Loucy (cell line): Measurements from ENCODE around the gene SALL2.

Source experiments
- EZH2phosphoT487 ChIP-seq: fragments of 200-600 bp; IDR thresholded peaks from 2 replicates; pipeline ENCODE4 v1.6.1; 2018; ENCODE audit warnings: antibody characterized with exemption, mild to moderate bottlenecking, moderate library complexity, borderline replicate concordance
- TF ChIP-seq, protein P1 (sequence below): fragments of 200-600 bp; sonication (generic); conservative IDR thresholded peaks from 2 replicates; pipeline ENCODE4 v1.5.1; 2014; ENCODE audit warnings: mild to moderate bottlenecking, antibody characterized with exemption, low read length

DNA sequence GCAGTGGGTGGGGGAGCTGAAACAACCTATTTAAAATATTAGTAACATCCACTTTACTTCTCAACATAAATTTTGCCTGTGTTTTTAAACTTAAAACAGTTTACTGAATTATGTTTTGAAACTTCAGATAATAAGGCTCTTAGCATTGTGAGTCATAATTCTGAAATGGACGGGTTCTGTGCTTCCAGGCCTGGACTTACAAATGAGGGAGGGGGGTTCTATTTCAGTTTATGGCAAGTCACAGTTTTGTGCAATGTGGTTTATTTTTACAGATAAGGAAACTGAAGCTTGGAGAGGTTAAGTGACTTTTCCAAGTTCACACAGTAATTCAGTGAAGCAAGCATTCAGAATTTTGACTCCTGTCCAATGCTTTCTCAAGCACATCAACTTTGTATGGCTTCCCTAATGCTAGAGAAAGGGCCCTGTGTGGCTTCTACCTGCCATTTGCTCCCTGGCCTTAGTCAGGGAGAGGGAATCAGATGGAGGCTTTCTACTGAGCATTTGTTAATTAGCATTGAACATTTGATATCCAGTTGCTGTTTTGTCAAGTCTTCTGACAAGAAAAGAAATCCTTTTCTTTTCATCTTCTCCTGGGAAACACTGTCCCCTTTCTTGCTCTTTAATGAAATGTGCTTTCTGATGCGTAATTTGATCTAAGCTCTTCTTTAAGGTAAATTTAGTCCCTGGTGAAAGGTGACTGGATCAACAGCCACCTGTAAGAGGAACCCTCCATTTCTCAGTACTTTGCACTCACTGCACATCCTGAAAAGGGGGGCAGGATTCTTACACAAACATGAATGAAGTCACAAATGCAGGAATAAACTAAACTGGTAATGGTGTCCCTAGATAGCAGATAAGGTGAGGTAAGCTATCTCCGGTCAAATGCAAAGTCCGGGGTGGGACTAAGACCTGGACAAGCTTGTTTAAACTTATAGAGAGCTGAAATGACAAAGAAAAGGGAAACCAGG is 2.5 kb upstream of the SALL2 start:
- TF ChIP-seq, protein P1, sequence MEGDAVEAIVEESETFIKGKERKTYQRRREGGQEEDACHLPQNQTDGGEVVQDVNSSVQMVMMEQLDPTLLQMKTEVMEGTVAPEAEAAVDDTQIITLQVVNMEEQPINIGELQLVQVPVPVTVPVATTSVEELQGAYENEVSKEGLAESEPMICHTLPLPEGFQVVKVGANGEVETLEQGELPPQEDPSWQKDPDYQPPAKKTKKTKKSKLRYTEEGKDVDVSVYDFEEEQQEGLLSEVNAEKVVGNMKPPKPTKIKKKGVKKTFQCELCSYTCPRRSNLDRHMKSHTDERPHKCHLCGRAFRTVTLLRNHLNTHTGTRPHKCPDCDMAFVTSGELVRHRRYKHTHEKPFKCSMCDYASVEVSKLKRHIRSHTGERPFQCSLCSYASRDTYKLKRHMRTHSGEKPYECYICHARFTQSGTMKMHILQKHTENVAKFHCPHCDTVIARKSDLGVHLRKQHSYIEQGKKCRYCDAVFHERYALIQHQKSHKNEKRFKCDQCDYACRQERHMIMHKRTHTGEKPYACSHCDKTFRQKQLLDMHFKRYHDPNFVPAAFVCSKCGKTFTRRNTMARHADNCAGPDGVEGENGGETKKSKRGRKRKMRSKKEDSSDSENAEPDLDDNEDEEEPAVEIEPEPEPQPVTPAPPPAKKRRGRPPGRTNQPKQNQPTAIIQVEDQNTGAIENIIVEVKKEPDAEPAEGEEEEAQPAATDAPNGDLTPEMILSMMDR, result no peak
- TF ChIP-seq EZH2phosphoT487, result no peak
